IMR-90 (cell line): ENCODE data around the gene AGPAT3. TPM values are rescaled to one million over a fixed set of nuclear protein-coding genes. Genes with fewer than 3 reads are reported as not detected.

ENCODE experiments used
- ATAC-seq: fragments of 200-7000 bp; cut with Tn5 transposase; 2 replicates; pipeline ENCODE4 v1.9.1; 2020; ENCODE audit warnings: low read depth, mild to moderate bottlenecking, moderate library complexity
- BruUV-seq: library from RNA; stranded (reverse); fragments of 400-500 nt; replicated peaks from 2 replicates; lab custom pipeline; 2021; lab: Mats Ljungman, UMichigan
- CTCF ChIA-PET: fragments of 300-600 bp; formaldehyde crosslinking; extraction: SDS; loops from one replicate; lab custom pipeline; 2021; ENCODE audit warnings: antibody characterized with exemption; lab: Yijun Ruan, JAX
- POLR2A ChIA-PET: fragments of 300-600 bp; sonication (Branson Sonifier 250); formaldehyde crosslinking; loops from one replicate; lab custom pipeline; 2022; ENCODE audit warnings: antibody characterized with exemption; ENCODE audit not compliant: unreplicated experiment; lab: Charles Lee
- DNase-seq: peaks from one replicate; pipeline ENCODE4 v3.0.0; 2013
- H2AFZ ChIP-seq: replicated peaks from 2 replicates; pipeline ENCODE3; 2013; ENCODE audit warnings: low read length, mild to moderate bottlenecking; ENCODE audit not compliant: poor library complexity
- H2AK5ac ChIP-seq: 2 replicates; pipeline ENCODE4 v1.6.1; 2013; ENCODE audit warnings: low read depth, low read length, inconsistent platforms
- H2AK9ac ChIP-seq: replicated peaks from 2 replicates; pipeline ENCODE3; 2013; ENCODE audit warnings: mild to moderate bottlenecking, low read depth, low read length, moderate library complexity; ENCODE audit not compliant: poor library complexity
- H2BK120ac ChIP-seq: 2 replicates; pipeline ENCODE4 v1.6.1; 2013; ENCODE audit warnings: low read depth, low read length, inconsistent platforms
- H2BK15ac ChIP-seq: 3 replicates; pipeline ENCODE4 v1.6.1; 2013; ENCODE audit warnings: low read depth, low read length, inconsistent platforms
- H2BK20ac ChIP-seq: 2 replicates; pipeline ENCODE4 v1.6.1; 2013; ENCODE audit warnings: low read depth, mild to moderate bottlenecking, inconsistent platforms, low read length, moderate library complexity
- H2BK5ac ChIP-seq: 2 replicates; pipeline ENCODE4 v1.6.1; 2013; ENCODE audit warnings: mild to moderate bottlenecking, low read depth, low read length, inconsistent platforms; ENCODE audit not compliant: poor library complexity, severe bottlenecking
- H3K14ac ChIP-seq: replicated peaks from 2 replicates; pipeline ENCODE4 v1.6.1; 2013; ENCODE audit warnings: low read depth, low read length, inconsistent platforms
- H3K18ac ChIP-seq: 2 replicates; pipeline ENCODE4 v1.6.1; 2013; ENCODE audit warnings: low read depth, low read length, control low read depth
- H3K23ac ChIP-seq: 2 replicates; pipeline ENCODE4 v1.6.1; 2013; ENCODE audit warnings: low read depth, low read length, inconsistent platforms
- H3K27ac ChIP-seq: 2 replicates; pipeline ENCODE4 v1.5.1; 2013; ENCODE audit warnings: mild to moderate bottlenecking, control low read depth, low read length; ENCODE audit not compliant: insufficient read depth
- H3K27me3 ChIP-seq: 2 replicates; pipeline ENCODE4 v1.6.1; 2013; ENCODE audit warnings: low read length; ENCODE audit not compliant: control insufficient read depth, insufficient read depth
- H3K36me3 ChIP-seq: 2 replicates; pipeline ENCODE4 v1.6.1; 2013; ENCODE audit warnings: low read length, mixed read lengths; ENCODE audit not compliant: control insufficient read depth, insufficient read depth
- H3K4ac ChIP-seq: 2 replicates; pipeline ENCODE4 v1.6.1; 2013; ENCODE audit warnings: low read depth, low read length, inconsistent platforms
- H3K4me1 ChIP-seq: 2 replicates; pipeline ENCODE4 v1.6.1; 2013; ENCODE audit warnings: low read length, mixed read lengths; ENCODE audit not compliant: control insufficient read depth, insufficient read depth
- H3K4me2 ChIP-seq: 2 replicates; pipeline ENCODE4 v1.6.1; 2013; ENCODE audit warnings: low read depth, mild to moderate bottlenecking, control low read depth, low read length, moderate library complexity
- H3K4me3 ChIP-seq: 2 replicates; pipeline ENCODE4 v1.5.1; 2013; ENCODE audit warnings: low read depth, mild to moderate bottlenecking, control low read depth, low read length, moderate library complexity; ENCODE audit not compliant: insufficient read depth
- H3K56ac ChIP-seq: 2 replicates; pipeline ENCODE4 v1.6.1; 2013; ENCODE audit warnings: low read length, inconsistent platforms; ENCODE audit not compliant: insufficient read depth; ENCODE audit errors: extremely low read depth
- H3K79me1 ChIP-seq, 2 experiments: 2 replicates each; pipeline ENCODE4 v1.6.1; 2013; ENCODE audit warnings: low read length in 2 of 2, inconsistent platforms in 1 of 2, low read depth in 1 of 2
- H3K9ac ChIP-seq: 2 replicates; pipeline ENCODE4 v1.6.1; 2013; ENCODE audit warnings: low read depth, low read length, control low read depth
- H3K9me1 ChIP-seq: 2 replicates; pipeline ENCODE4 v1.6.1; 2013; ENCODE audit warnings: low read length, inconsistent platforms; ENCODE audit not compliant: insufficient read depth
- H3K9me3 ChIP-seq: 2 replicates; pipeline ENCODE4 v1.6.1; 2013; ENCODE audit warnings: low read length; ENCODE audit not compliant: control insufficient read depth, insufficient read depth
- H4K20me1 ChIP-seq: 2 replicates; pipeline ENCODE4 v1.6.1; 2013; ENCODE audit warnings: low read length, inconsistent platforms; ENCODE audit not compliant: insufficient read depth
- H4K5ac ChIP-seq: 2 replicates; pipeline ENCODE4 v1.6.1; 2013; ENCODE audit warnings: mild to moderate bottlenecking, low read depth, low read length, control low read depth
- H4K8ac ChIP-seq, 2 experiments: 2 replicates each; pipeline ENCODE4 v1.6.1; 2013; ENCODE audit warnings: low read depth in 2 of 2, low read length in 2 of 2, control low read depth in 1 of 2, inconsistent platforms in 1 of 2
- H4K91ac ChIP-seq: 2 replicates; pipeline ENCODE4 v1.6.1; 2013; ENCODE audit warnings: low read depth, low read length, inconsistent platforms; ENCODE audit not compliant: insufficient read depth
- MAFK ChIP-seq: IDR thresholded peaks from 2 replicates; pipeline ENCODE4 v1.6.1; 2012; ENCODE audit warnings: low read depth, low read length, improper control_type of control experiment
- RCOR1 ChIP-seq: IDR thresholded peaks from 2 replicates; pipeline ENCODE4 v1.6.1; 2012; ENCODE audit warnings: mild to moderate bottlenecking, low read length, improper control_type of control experiment; ENCODE audit not compliant: insufficient replicate concordance
- WGBS, 2 experiments: methylation state at CpG; one replicate each; pipeline versions ENCODE4 v1.1.5 to v1.1.7; 2013; ENCODE audit warnings: missing lambda C conversion rate in 2 of 2; ENCODE audit not compliant: insufficient read length in 1 of 2; ENCODE audit errors: extremely low coverage in 2 of 2; 5-methylcytosine and 5-hydroxymethylcytosine counted together
- dilution Hi-C: fragments of 300-500 bp; cut with HindIII; formaldehyde crosslinking; loops from one replicate; pipeline ENCODE4 v1.14.3; 2018; ENCODE audit warnings: low sequenced_read_pairs; ENCODE audit not compliant: unreplicated experiment
- in situ Hi-C: fragments of 300-500 bp; cut with MboI; formaldehyde crosslinking; loops from 3 replicates; pipeline ENCODE4 v1.14.3; 2019; ENCODE audit warnings: low sequenced_read_pairs, inconsistent platforms, mixed read lengths
- intact Hi-C: fragments of 100-400 bp; cut with micrococcal nuclease; formaldehyde crosslinking; loops from 2 replicates; pipeline ENCODE4 v1.10.0; 2022
- polyA plus RNA-seq, 3 experiments: library from polyadenylated mRNA; depleted of rRNA; stranded (reverse); fragments of >200 nt; gene quantifications; 2 replicates each; pipeline ENCODE4 v1.2.3, GENCODE V29; 2012; ENCODE audit warnings: low replicate concordance in 1 of 3
- total RNA-seq: library from RNA; depleted of rRNA; stranded (reverse); fragments of >200 nt; gene quantifications from 2 replicates; pipeline ENCODE4 v1.2.3, GENCODE V29; 2012
- TF ChIP-seq, protein P1 (sequence below): fragments of 150-350 bp; IDR thresholded peaks from 2 replicates; pipeline ENCODE4 v1.6.1; 2016; ENCODE audit warnings: low read depth, mild to moderate bottlenecking, low read length, moderate library complexity, borderline replicate concordance

Gene AGPAT3
- total and polyA plus RNA-seq, 2 of the 4 experiments (the other 2 are of a cell fraction) = 27.1 to 38.7 TPM

DNA sequence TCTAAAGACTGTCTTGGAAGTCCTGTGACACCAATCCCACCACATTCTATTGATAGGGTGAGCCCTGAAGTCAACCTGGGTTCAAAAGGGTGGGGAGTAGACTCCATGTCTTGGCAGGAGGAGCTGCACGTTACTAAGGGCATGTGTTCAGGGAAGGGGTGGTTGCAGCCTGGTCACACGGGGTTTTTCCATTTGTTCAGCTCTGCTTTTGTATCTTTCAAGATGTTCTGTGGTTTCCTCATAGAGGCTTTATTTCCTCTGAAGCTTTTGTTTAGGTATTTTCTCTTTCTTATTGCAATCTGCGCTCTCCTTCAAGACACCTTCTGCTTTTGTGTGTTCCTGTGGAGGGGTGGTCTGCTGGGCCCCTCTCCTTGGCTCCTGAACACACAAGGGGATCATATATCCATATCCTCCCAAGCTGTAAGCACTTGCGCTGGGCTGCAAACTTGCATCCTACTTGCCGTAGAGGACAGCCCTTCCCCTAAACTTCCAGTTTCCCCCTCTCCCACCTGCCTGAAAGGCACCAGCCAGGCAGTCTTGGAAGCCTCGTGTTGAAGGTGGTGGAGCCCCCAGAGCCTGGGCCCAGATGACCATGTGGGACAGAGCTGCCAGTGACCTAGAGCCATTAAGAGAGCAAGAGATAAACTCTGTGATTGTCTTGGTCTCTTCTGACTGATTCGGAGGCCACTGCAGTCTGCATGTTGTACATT is 84.6 kb downstream of the AGPAT3 start:
- dilution Hi-C loops = no loop called here
- POLR2A ChIA-PET = no interaction called here

More for the DNA sequence above, 84.6 kb downstream of the AGPAT3 start:
- no peak overlapping the region for H2AFZ ChIP-seq
- H3K4ac ChIP-seq = no peak overlapping the region
- H3K27ac ChIP-seq = no peak overlapping the region
- H3K56ac ChIP-seq = no peak overlapping the region
- H3K14ac ChIP-seq = no peak overlapping the region
- no peak overlapping the region for H2BK20ac ChIP-seq
- CTCF ChIA-PET = no interaction called here
- TF ChIP-seq MAFK = no peak
- TF ChIP-seq RCOR1 = no peak
- TF ChIP-seq, protein P1, sequence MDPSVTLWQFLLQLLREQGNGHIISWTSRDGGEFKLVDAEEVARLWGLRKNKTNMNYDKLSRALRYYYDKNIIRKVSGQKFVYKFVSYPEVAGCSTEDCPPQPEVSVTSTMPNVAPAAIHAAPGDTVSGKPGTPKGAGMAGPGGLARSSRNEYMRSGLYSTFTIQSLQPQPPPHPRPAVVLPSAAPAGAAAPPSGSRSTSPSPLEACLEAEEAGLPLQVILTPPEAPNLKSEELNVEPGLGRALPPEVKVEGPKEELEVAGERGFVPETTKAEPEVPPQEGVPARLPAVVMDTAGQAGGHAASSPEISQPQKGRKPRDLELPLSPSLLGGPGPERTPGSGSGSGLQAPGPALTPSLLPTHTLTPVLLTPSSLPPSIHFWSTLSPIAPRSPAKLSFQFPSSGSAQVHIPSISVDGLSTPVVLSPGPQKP = no peak
- intact Hi-C loops (no loop called here), in situ Hi-C loops (no loop called here)
- H3K9me1 ChIP-seq = no peaks in the 10 kb centered on the region; the same call in 1 of the 2 replicates
- H3K18ac ChIP-seq = no peak overlapping the region
- 70% methylated on average over 3 of the region's 7 CpGs; no CpG with 5 or more reads in 1 of the 2 experiments for WGBS, 2 experiments
- H3K4me2 ChIP-seq = no peak overlapping the region
- no peak overlapping the region for H3K23ac ChIP-seq
- H3K36me3 ChIP-seq = peaks cover 11% of the 10 kb centered on the region; the same call in 1 of the 2 replicates
- no TSS peak for BruUV-seq
- H4K5ac ChIP-seq = no peak overlapping the region
- H2BK120ac ChIP-seq = no peak overlapping the region
- no peak overlapping the region for H2BK5ac ChIP-seq
- no peak overlapping the region for H2AK9ac ChIP-seq
- H2BK15ac ChIP-seq = no peak overlapping the region
- H3K4me1 ChIP-seq = no peaks in the 10 kb centered on the region
- no peak overlapping the region for H4K8ac ChIP-seq
- no peaks in the 10 kb centered on the region for H3K27me3 ChIP-seq
- H3K4me3 ChIP-seq = no peak overlapping the region
- H3K9ac ChIP-seq = no peak overlapping the region
- ATAC-seq = no peak
- DNase-seq = no peak
- H3K79me1 ChIP-seq = peaks cover 29 to 53% of the 10 kb centered on the region in 2 experiments
- H4K91ac ChIP-seq = no peak overlapping the region
- H4K20me1 ChIP-seq = peaks cover 39% of the 10 kb centered on the region
- peaks cover 6% of the 10 kb centered on the region for H3K9me3 ChIP-seq
- H2AK5ac ChIP-seq = no peak overlapping the region
